Fibroblast of the conjunctiva (primary cell): Measurements from ENCODE around the gene CORIN.
"Not testable (repeated sequence)": the region's sequence is repeated elsewhere in the genome, so short reads cannot be mapped to it uniquely, and the experiment has no call there.

ENCODE experiments used
- DNase-seq: peaks from one replicate; pipeline ENCODE4 v3.0.0-alpha.2; 2010; ENCODE audit warnings: low read depth

Gene CORIN

DNA sequence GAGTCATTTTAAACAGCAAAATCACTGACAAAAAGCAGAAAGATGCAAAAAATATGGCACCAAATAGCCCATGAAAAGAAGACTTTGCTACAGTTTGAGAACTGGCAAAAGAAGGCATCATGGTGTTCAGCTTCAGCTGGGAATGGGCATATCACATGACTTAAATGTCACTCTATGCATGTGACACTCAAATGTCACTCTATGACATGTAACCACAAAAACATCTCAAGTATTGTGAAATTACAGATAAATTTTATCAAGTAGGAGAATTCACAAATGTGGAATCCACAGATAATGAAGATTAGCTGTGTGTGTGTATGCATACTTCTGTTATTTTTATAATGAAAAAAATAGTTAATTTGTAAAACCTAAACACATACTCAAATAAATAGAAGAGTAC, 270.9 kb downstream of the CORIN start:
- no peak for DNase-seq

DNA sequence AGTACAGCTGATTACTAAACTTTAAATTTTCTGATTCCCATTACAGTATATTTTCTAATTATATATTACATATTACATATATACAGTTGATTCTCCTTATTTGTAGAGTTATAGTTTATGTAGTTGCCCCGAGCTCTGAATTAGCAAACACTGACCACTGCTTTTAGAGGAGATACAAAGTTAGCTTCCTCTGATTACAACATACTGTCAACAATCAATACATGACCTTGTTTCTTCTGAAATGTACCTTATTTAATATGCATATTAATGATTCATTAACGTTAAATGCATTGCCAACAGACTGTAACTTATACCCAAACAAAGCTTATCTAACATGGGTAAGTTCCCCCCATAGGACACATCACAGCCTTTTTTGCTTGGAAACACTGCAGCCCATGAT, 271.3 kb downstream of the CORIN start:
- DNase-seq = no peak

DNA sequence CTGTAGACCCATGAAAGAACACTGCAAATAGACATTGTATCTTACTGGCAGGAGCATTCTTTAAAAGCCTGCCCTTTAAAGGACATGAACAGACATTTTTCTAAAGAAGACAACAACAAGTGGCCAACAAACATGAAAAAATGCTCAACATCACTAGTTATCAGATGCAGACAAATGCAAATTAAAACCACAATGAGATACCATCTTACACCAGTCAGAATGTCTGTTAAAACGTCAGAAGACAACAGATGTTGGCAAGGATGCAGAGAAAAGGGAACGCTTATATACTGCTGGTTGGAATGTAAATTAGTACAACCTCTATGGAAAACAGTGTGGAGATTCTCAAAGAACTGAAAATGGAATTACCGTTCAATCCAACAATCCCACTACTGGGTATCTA, 275.6 kb downstream of the CORIN start:
- DNase-seq = no peak

DNA sequence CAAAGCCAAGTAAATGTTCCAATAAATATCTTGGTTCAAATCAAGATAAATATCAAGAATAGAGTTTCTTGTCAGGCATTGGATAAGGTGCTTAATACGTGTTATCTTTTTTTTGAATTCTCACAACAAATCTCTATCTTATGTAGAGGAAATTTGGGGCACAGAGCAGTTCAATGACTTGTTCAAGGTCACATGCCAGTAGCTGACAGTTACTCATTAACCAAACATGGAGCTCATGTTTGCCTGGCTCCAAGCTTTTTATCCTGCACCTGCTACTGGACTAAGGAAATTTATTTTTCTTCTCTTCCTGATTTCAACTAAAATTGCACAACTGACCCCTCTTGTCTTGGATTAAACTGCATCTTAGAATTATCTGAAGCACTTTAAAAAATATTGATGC, 276.5 kb downstream of the CORIN start:
- DNase-seq = no peak

DNA sequence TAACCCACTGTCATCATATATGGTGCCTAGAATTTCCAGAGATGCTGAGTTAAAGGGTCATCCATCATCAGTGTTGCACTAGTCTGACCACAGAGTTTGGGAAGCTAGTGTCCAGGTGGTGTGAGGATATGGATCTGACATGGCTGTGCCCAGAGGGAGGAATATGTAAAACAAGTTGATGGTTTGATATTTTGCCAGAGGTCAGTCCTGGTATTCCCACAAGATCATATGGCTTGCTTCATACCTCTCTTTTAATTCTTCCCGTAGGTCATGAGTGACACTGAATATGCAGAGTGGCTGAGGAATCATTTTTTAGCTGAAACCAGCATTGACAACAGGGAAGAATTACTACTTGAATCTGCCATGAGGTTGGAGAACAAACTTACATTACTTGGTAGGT, 277.2 kb downstream of the CORIN start:
- DNase-seq = no peak

DNA sequence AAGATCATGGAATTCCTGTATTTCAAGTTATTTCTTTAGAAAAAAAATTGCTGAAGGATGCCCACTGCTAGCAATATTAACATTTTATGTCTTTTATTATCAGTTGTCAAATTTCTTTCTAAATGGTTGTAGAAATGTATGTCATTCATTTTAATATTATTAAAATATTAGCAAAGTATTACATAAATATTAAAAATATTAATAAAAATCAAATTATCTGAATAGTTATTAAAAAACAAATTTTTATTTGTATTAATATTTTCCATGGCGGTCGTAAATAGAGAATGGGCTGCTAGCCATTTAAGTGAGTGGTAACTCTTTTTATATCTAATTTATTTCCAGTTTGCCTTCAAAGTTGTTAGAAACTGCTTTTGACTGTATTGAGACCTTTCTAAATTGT, 280.6 kb downstream of the CORIN start:
- no peak for DNase-seq

DNA sequence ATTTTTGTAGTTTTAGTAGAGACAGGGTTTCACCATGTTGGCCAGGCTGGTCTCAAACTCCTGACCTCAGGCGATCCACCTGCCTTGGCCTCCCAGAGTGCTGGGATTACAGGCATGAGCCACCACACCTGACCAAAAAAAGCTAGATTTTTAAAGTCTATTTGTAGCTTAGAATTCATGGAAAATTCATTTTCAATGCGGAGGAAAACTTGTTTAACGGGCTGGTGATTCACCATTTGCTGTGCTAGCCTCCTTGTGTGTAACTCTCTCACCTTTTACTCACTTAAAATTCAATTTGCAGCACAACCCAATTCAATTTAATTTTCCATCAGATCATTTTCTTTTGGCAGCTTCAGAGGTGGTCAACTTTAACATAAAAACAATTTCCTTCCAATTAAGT, 281.9 kb downstream of the CORIN start:
- DNase-seq = not testable (repeated sequence)

DNA sequence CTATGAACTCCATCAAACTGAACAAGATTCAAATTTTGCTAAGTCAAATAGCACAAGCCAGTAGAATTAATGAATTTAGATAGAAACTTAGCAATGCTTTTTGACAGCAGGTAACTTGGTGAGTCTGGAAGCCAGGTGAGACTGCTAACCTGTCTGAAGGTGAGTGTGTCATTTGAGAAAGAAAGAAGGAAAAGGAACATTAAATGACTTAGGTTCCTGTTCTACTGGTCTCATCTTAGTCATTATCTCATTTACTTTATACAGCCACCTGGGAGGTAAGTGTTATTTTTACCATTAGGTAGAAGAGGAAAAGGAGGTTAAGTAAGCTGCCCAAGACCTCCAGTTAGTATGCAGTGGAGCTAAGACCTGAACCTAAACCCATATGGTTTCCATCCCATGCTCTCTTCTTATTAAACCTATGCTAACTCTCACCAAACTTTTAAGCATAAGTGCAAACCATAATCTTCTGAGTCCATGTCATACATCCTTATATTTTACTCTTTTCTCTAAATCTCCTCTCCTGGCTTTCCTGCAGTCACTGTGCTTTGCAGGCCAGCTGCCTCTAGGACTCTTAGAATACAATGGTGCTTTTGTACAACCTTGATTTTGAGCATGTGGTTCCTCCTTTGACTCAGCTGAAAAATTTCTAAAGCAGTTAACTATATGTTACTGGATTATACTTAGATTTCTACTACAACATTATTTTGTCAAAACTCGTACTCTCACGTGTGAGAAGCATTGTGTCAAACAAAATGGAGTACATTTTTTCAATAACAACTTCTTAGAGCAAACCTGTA, 284.3 kb downstream of the CORIN start:
- DNase-seq = no peak

DNA sequence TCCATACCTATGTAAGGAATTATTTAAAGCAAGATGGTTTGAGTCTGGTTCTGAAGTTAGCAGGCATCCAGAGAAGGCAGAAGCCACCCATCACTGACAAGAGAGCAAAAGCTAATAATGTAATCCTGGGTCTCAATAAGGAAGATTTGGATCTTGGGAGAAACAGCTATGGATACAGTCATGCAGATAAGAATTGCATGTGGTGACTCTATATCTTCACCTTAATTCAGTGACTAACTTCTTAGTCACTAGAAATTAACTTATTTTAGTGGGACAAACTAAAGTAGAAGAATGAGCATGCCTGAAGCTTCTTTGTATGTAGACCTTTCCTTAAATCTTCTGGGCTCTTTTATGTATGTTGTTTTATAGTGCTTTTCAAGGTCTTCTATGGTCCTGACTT, 286.2 kb downstream of the CORIN start:
- DNase-seq = no peak

DNA sequence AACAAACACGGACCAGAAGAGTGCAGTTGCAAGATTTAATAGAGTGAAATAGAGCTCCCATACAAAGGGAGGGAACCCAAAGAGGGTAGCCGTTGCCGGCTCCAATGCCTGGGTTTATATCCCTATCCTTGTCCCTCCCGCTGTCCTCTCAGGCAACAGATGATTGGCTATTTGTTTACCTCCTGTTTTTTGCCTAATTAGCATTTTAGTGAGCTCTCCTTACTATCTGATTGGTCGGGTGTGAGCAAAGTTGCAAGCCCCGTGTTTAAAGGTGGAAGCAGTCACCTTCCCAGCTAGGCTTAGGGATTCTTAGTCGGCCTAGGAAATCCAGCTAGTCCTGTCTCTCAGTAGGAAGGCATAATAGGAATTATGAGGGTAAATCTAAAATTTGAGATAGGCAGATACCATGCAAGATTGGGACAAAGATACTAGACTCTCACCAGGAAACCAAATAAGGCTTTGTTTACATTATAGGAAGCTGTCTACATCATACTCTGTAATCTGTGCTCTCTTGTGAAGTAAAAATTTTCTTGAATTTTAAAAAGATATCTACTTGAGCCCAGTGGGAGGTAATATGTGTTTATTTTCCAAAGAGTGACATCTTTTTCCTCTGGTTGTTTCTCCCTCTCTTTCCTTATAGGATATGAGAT, 286.8 kb downstream of the CORIN start:
- no peak for DNase-seq

DNA sequence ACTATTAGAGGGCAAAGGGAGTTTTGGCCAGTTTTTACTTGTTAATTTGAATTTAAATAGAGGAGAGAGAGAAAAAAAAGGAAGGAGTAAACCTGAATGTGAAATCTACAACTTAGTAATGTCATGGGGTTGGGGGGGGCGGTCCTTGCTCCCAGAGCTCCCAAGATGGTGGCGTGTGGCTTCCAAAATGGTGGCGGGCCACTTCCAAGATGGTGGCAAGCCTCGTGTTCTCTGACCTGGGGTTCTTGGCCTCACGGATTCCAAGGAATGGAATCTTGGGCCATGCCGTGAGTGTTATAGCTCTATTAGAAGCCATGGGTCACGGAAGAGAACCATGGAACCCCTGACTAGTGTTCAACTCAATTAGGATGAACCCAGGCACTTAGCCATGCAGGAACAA, 287.5 kb downstream of the CORIN start:
- DNase-seq = not testable (repeated sequence)
